GM19193 (cell line): ENCODE data around the gene TEX29.

Experiments
- POLR2A ChIP-seq: IDR thresholded peaks from 4 replicates; pipeline ENCODE4 v1.6.1; 2011; ENCODE audit not compliant: insufficient read depth, insufficient read length; ENCODE audit errors: extremely low read depth

The TEX29 gene

GRCh38 chr13:111323950-111324651, 3.7 kb downstream of the TEX29 start:
- TF ChIP-seq POLR2A = no peak

- no peak for TF ChIP-seq POLR2A
These were observed 4.3 kb downstream of the TEX29 start for GRCh38 chr13:111324736-111325135.

GRCh38 chr13:111325146-111325890, 4.9 kb downstream of the TEX29 start:
- TF ChIP-seq POLR2A = no peak

- TF ChIP-seq POLR2A = no peak
These were observed 5.6 kb downstream of the TEX29 start for GRCh38 chr13:111325941-111326620.

- TF ChIP-seq POLR2A = no peak
These were observed 6.2 kb downstream of the TEX29 start for GRCh38 chr13:111326621-111326965.

GRCh38 chr13:111326981-111327642, 6.7 kb downstream of the TEX29 start:
- no peak for TF ChIP-seq POLR2A

- TF ChIP-seq POLR2A = no peak
These were observed 7.5 kb downstream of the TEX29 start for GRCh38 chr13:111327730-111328573.

GRCh38 chr13:111328574-111329410, 8.3 kb downstream of the TEX29 start:
- no peak for TF ChIP-seq POLR2A

- no peak for TF ChIP-seq POLR2A
These were observed 9.2 kb downstream of the TEX29 start for GRCh38 chr13:111329641-111330040.

- no peak for TF ChIP-seq POLR2A
These were observed 9.7 kb downstream of the TEX29 start for GRCh38 chr13:111330066-111330610.

- no peak for TF ChIP-seq POLR2A
These were observed 14.9 kb downstream of the TEX29 start for GRCh38 chr13:111335298-111335697.

GRCh38 chr13:111336666-111337065, 16.2 kb downstream of the TEX29 start:
- no peak for TF ChIP-seq POLR2A

GRCh38 chr13:111337206-111337605, 16.8 kb downstream of the TEX29 start:
- no peak for TF ChIP-seq POLR2A
